IMR-90 (cell line): ENCODE data around the gene TBC1D3B. TPM values are rescaled to one million over a fixed set of nuclear protein-coding genes. Genes with fewer than 3 reads are reported as not detected.

Experiments
- ATAC-seq: fragments of 200-7000 bp; cut with Tn5 transposase; 2 replicates; pipeline ENCODE4 v1.9.1; 2020; ENCODE audit warnings: low read depth, mild to moderate bottlenecking, moderate library complexity
- BruUV-seq: library from RNA; stranded (reverse); fragments of 400-500 nt; replicated peaks from 2 replicates; lab custom pipeline; 2021; lab: Mats Ljungman, UMichigan
- CTCF ChIA-PET: fragments of 300-600 bp; formaldehyde crosslinking; extraction: SDS; loops from one replicate; lab custom pipeline; 2021; ENCODE audit warnings: antibody characterized with exemption; lab: Yijun Ruan, JAX
- POLR2A ChIA-PET: fragments of 300-600 bp; sonication (Branson Sonifier 250); formaldehyde crosslinking; loops from one replicate; lab custom pipeline; 2022; ENCODE audit warnings: antibody characterized with exemption; ENCODE audit not compliant: unreplicated experiment; lab: Charles Lee
- DNase-seq: peaks from one replicate; pipeline ENCODE4 v3.0.0; 2013
- H2AFZ ChIP-seq: replicated peaks from 2 replicates; pipeline ENCODE3; 2013; ENCODE audit warnings: low read length, mild to moderate bottlenecking; ENCODE audit not compliant: poor library complexity
- H2AK5ac ChIP-seq: 2 replicates; pipeline ENCODE4 v1.6.1; 2013; ENCODE audit warnings: low read depth, low read length, inconsistent platforms
- H2AK9ac ChIP-seq: replicated peaks from 2 replicates; pipeline ENCODE3; 2013; ENCODE audit warnings: mild to moderate bottlenecking, low read depth, low read length, moderate library complexity; ENCODE audit not compliant: poor library complexity
- H2BK120ac ChIP-seq: 2 replicates; pipeline ENCODE4 v1.6.1; 2013; ENCODE audit warnings: low read depth, low read length, inconsistent platforms
- H2BK15ac ChIP-seq: 3 replicates; pipeline ENCODE4 v1.6.1; 2013; ENCODE audit warnings: low read depth, low read length, inconsistent platforms
- H2BK20ac ChIP-seq: 2 replicates; pipeline ENCODE4 v1.6.1; 2013; ENCODE audit warnings: low read depth, mild to moderate bottlenecking, inconsistent platforms, low read length, moderate library complexity
- H2BK5ac ChIP-seq: 2 replicates; pipeline ENCODE4 v1.6.1; 2013; ENCODE audit warnings: mild to moderate bottlenecking, low read depth, low read length, inconsistent platforms; ENCODE audit not compliant: poor library complexity, severe bottlenecking
- H3K14ac ChIP-seq: replicated peaks from 2 replicates; pipeline ENCODE4 v1.6.1; 2013; ENCODE audit warnings: low read depth, low read length, inconsistent platforms
- H3K18ac ChIP-seq: 2 replicates; pipeline ENCODE4 v1.6.1; 2013; ENCODE audit warnings: low read depth, low read length, control low read depth
- H3K23ac ChIP-seq: 2 replicates; pipeline ENCODE4 v1.6.1; 2013; ENCODE audit warnings: low read depth, low read length, inconsistent platforms
- H3K27ac ChIP-seq: 2 replicates; pipeline ENCODE4 v1.5.1; 2013; ENCODE audit warnings: mild to moderate bottlenecking, control low read depth, low read length; ENCODE audit not compliant: insufficient read depth
- H3K27me3 ChIP-seq: 2 replicates; pipeline ENCODE4 v1.6.1; 2013; ENCODE audit warnings: low read length; ENCODE audit not compliant: control insufficient read depth, insufficient read depth
- H3K36me3 ChIP-seq: 2 replicates; pipeline ENCODE4 v1.6.1; 2013; ENCODE audit warnings: low read length, mixed read lengths; ENCODE audit not compliant: control insufficient read depth, insufficient read depth
- H3K4ac ChIP-seq: 2 replicates; pipeline ENCODE4 v1.6.1; 2013; ENCODE audit warnings: low read depth, low read length, inconsistent platforms
- H3K4me1 ChIP-seq: 2 replicates; pipeline ENCODE4 v1.6.1; 2013; ENCODE audit warnings: low read length, mixed read lengths; ENCODE audit not compliant: control insufficient read depth, insufficient read depth
- H3K4me2 ChIP-seq: 2 replicates; pipeline ENCODE4 v1.6.1; 2013; ENCODE audit warnings: low read depth, mild to moderate bottlenecking, control low read depth, low read length, moderate library complexity
- H3K4me3 ChIP-seq: 2 replicates; pipeline ENCODE4 v1.5.1; 2013; ENCODE audit warnings: low read depth, mild to moderate bottlenecking, control low read depth, low read length, moderate library complexity; ENCODE audit not compliant: insufficient read depth
- H3K56ac ChIP-seq: 2 replicates; pipeline ENCODE4 v1.6.1; 2013; ENCODE audit warnings: low read length, inconsistent platforms; ENCODE audit not compliant: insufficient read depth; ENCODE audit errors: extremely low read depth
- H3K79me1 ChIP-seq, 2 experiments: 2 replicates each; pipeline ENCODE4 v1.6.1; 2013; ENCODE audit warnings: low read length in 2 of 2, inconsistent platforms in 1 of 2, low read depth in 1 of 2
- H3K9ac ChIP-seq: 2 replicates; pipeline ENCODE4 v1.6.1; 2013; ENCODE audit warnings: low read depth, low read length, control low read depth
- H3K9me1 ChIP-seq: 2 replicates; pipeline ENCODE4 v1.6.1; 2013; ENCODE audit warnings: low read length, inconsistent platforms; ENCODE audit not compliant: insufficient read depth
- H3K9me3 ChIP-seq: 2 replicates; pipeline ENCODE4 v1.6.1; 2013; ENCODE audit warnings: low read length; ENCODE audit not compliant: control insufficient read depth, insufficient read depth
- H4K20me1 ChIP-seq: 2 replicates; pipeline ENCODE4 v1.6.1; 2013; ENCODE audit warnings: low read length, inconsistent platforms; ENCODE audit not compliant: insufficient read depth
- H4K5ac ChIP-seq: 2 replicates; pipeline ENCODE4 v1.6.1; 2013; ENCODE audit warnings: mild to moderate bottlenecking, low read depth, low read length, control low read depth
- H4K8ac ChIP-seq, 2 experiments: 2 replicates each; pipeline ENCODE4 v1.6.1; 2013; ENCODE audit warnings: low read depth in 2 of 2, low read length in 2 of 2, control low read depth in 1 of 2, inconsistent platforms in 1 of 2
- H4K91ac ChIP-seq: 2 replicates; pipeline ENCODE4 v1.6.1; 2013; ENCODE audit warnings: low read depth, low read length, inconsistent platforms; ENCODE audit not compliant: insufficient read depth
- CHD1 ChIP-seq: IDR thresholded peaks from 2 replicates; pipeline ENCODE4 v1.6.1; 2012; ENCODE audit warnings: low read depth, low read length, improper control_type of control experiment
- MXI1 ChIP-seq: IDR thresholded peaks from 2 replicates; pipeline ENCODE4 v1.6.1; 2012; ENCODE audit warnings: low read depth, mild to moderate bottlenecking, low read length, moderate library complexity, borderline replicate concordance
- RAD21 ChIP-seq: IDR thresholded peaks from 2 replicates; pipeline ENCODE4 v1.6.1; 2012; ENCODE audit warnings: low read length, improper control_type of control experiment
- RFX5 ChIP-seq: IDR thresholded peaks from 2 replicates; pipeline ENCODE4 v1.8.0; 2012; ENCODE audit warnings: low read depth, mild to moderate bottlenecking, low read length, moderate library complexity
- SMC3 ChIP-seq: fragments of 150-350 bp; IDR thresholded peaks from 2 replicates; pipeline ENCODE4 v1.6.1; 2016; ENCODE audit warnings: low read depth, mild to moderate bottlenecking, antibody characterized with exemption, low read length, moderate library complexity
- WGBS, 2 experiments: methylation state at CpG; one replicate each; pipeline versions ENCODE4 v1.1.5 to v1.1.7; 2013; ENCODE audit warnings: missing lambda C conversion rate in 2 of 2; ENCODE audit not compliant: insufficient read length in 1 of 2; ENCODE audit errors: extremely low coverage in 2 of 2; 5-methylcytosine and 5-hydroxymethylcytosine counted together
- dilution Hi-C: fragments of 300-500 bp; cut with HindIII; formaldehyde crosslinking; loops from one replicate; pipeline ENCODE4 v1.14.3; 2018; ENCODE audit warnings: low sequenced_read_pairs; ENCODE audit not compliant: unreplicated experiment
- in situ Hi-C: fragments of 300-500 bp; cut with MboI; formaldehyde crosslinking; loops from 3 replicates; pipeline ENCODE4 v1.14.3; 2019; ENCODE audit warnings: low sequenced_read_pairs, inconsistent platforms, mixed read lengths
- intact Hi-C: fragments of 100-400 bp; cut with micrococcal nuclease; formaldehyde crosslinking; loops from 2 replicates; pipeline ENCODE4 v1.10.0; 2022
- polyA plus RNA-seq, 3 experiments: library from polyadenylated mRNA; depleted of rRNA; stranded (reverse); fragments of >200 nt; gene quantifications; 2 replicates each; pipeline ENCODE4 v1.2.3, GENCODE V29; 2012; ENCODE audit warnings: low replicate concordance in 1 of 3
- total RNA-seq: library from RNA; depleted of rRNA; stranded (reverse); fragments of >200 nt; gene quantifications from 2 replicates; pipeline ENCODE4 v1.2.3, GENCODE V29; 2012

Gene TBC1D3B
- total and polyA plus RNA-seq, 2 of the 4 experiments (the other 2 are of a cell fraction), result 0.94 TPM; not detected in 1

DNA sequence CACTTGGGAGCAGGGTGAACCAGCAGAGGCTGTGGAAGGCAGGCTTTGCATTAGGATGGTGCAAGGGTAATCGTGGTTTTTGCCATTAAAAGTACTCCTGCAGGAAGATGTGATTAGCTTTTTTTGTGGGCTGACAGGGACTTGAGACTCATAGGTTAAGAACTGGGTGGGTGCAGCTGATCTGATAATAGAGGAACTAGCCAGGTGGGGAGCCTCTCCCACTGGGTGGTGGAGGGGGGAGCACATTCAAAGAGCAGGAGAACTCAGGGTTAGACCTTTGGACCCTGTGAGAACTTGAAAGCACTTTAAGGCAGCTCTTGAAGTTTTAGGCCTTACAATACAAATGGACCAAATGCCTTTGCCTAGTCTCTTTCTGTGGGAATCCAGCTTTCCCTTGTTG lies 40.4 kb downstream of the TBC1D3B start:
- H3K18ac ChIP-seq, result no peak overlapping the region
- dilution Hi-C loops, result no loop called here
- no TSS peak for BruUV-seq
- no peak overlapping the region for H3K4me2 ChIP-seq
- H2AFZ ChIP-seq, result no peak overlapping the region
- no peak overlapping the region for H3K56ac ChIP-seq
- no peak overlapping the region for H3K4me3 ChIP-seq
- H3K4ac ChIP-seq, result no peak overlapping the region
- no peaks in the 10 kb centered on the region for H3K79me1 ChIP-seq
- H4K91ac ChIP-seq, result no peak overlapping the region
- no peaks in the 10 kb centered on the region for H4K20me1 ChIP-seq
- CTCF ChIA-PET, result interaction anchor here (1.4 kb wide), 1 partner anchor 10 kb away, joined by 5 read pairs; no protein-coding TSS in a partner anchor
- no peak overlapping the region for H2BK20ac ChIP-seq
- no peak overlapping the region for H2BK15ac ChIP-seq
- no peaks in the 10 kb centered on the region for H3K4me1 ChIP-seq
- no peaks in the 10 kb centered on the region for H3K27me3 ChIP-seq
- H2AK9ac ChIP-seq, result no peak overlapping the region
- H3K14ac ChIP-seq, result no peak overlapping the region
- ATAC-seq (no peak), DNase-seq (no peak)
- no peak overlapping the region for H4K8ac ChIP-seq
- no peak overlapping the region for H3K27ac ChIP-seq
- H3K9me1 ChIP-seq, result no peaks in the 10 kb centered on the region
- no peak overlapping the region for H2AK5ac ChIP-seq
- no peak overlapping the region for H3K23ac ChIP-seq
- WGBS, 2 experiments, result 29% methylated on average over 1 of the region's 1 CpG; no CpG with 5 or more reads in 1 of the 2 experiments
- no peak overlapping the region for H3K9ac ChIP-seq
- H4K5ac ChIP-seq, result no peak overlapping the region
- no peaks in the 10 kb centered on the region for H3K36me3 ChIP-seq
- POLR2A ChIA-PET, result no interaction called here
- no peaks in the 10 kb centered on the region for H3K9me3 ChIP-seq
- intact Hi-C loops, result no loop called here
- TF ChIP-seq CHD1, result no peak
- TF ChIP-seq SMC3, result no peak
- no peak for TF ChIP-seq RFX5
- TF ChIP-seq RAD21, result no peak
- no peak for TF ChIP-seq MXI1
- H2BK120ac ChIP-seq, result no peak overlapping the region
- H2BK5ac ChIP-seq, result no peak overlapping the region
- in situ Hi-C loops, result loop anchor here (5.0 kb wide), 1 partner anchor 61 kb away; the partner anchor contains the start of genes CCL3L1 and CCL3L3
